HepG2 (cell line): ENCODE measurements around the gene GNG3. TPM values are rescaled to one million over a fixed set of nuclear protein-coding genes. Genes with fewer than 3 reads are reported as not detected.

Experiments used
- ATAC-seq: fragments of 200-7000 bp; cut with Tn5 transposase; 3 replicates; pipeline ENCODE4 v1.9.1; 2020; ENCODE audit warnings: mild to moderate bottlenecking, moderate library complexity
- BruUV-seq: library from RNA; stranded (reverse); fragments of 400-500 nt; replicated peaks from 2 replicates; lab custom pipeline; 2021; lab: Mats Ljungman, UMichigan
- CTCF ChIA-PET: fragments of 300-600 bp; formaldehyde crosslinking; extraction: SDS; loops from one replicate; lab custom pipeline; 2021; ENCODE audit warnings: low total read pairs, inconsistent platforms, low intra/inter-chr PET ratio; lab: Yijun Ruan, JAX
- POLR2A ChIA-PET: fragments of 350-600 bp; sonication (Branson Sonifier 250); formaldehyde crosslinking; loops from one replicate; lab custom pipeline; 2020; ENCODE audit warnings: antibody characterized with exemption, inconsistent platforms; lab: Yijun Ruan, JAX
- DNase-seq: peaks from one replicate; pipeline ENCODE4 v3.0.0-alpha.2; 2015; ENCODE audit warnings: low spot score
- FAIRE-seq: peaks from 3 replicates; lab custom pipeline; 2011; peaks lifted over from hg19 to GRCh38; lab: Jason Lieb, UNC
- H2AFZ ChIP-seq: one replicate; pipeline ENCODE4 v1.6.1; 2011; ENCODE audit warnings: low read length, inconsistent platforms
- H3K27ac ChIP-seq: fragments of 300-600 bp; 3 replicates; pipeline ENCODE4 v1.8.0; 2011; ENCODE audit warnings: mixed run types, mild to moderate bottlenecking, mixed read lengths, low read length, inconsistent platforms; ENCODE audit not compliant: insufficient read depth; ENCODE audit errors: extremely low read length
- H3K27me3 ChIP-seq, 2 experiments: fragments of 200-600 bp in 1 of 2; 2 replicates in 1 of 2; 3 replicates in 1 of 2; pipeline versions ENCODE4 v1.6.0 to v1.8.0; 2011; ENCODE audit warnings: low read length in 2 of 2, mild to moderate bottlenecking in 2 of 2, moderate library complexity in 2 of 2, inconsistent platforms in 1 of 2; ENCODE audit not compliant: insufficient read depth in 2 of 2, control insufficient read depth in 1 of 2
- H3K36me3 ChIP-seq, 2 experiments: fragments of 200-600 bp in 1 of 2; replicated peaks in 1 of 2; 2 replicates in 1 of 2; 3 replicates in 1 of 2; pipeline versions ENCODE4 v1.5.1 to v1.8.0; 2011; ENCODE audit warnings: low read length in 2 of 2, inconsistent platforms in 1 of 2; ENCODE audit not compliant: insufficient read depth in 2 of 2, control insufficient read depth in 1 of 2
- H3K4me1 ChIP-seq: 2 replicates; pipeline ENCODE4 v1.5.1; 2012; ENCODE audit warnings: low read length, inconsistent platforms; ENCODE audit not compliant: insufficient read depth
- H3K4me2 ChIP-seq: 2 replicates; pipeline ENCODE4 v1.6.0; 2011; ENCODE audit warnings: low read depth, low read length, inconsistent platforms
- H3K4me3 ChIP-seq, 3 experiments: fragments of 200-600 bp in 1 of 3; sonication (generic), shearing (Covaris generic) in 1 of 3; replicated peaks in 1 of 3; 2 replicates each; pipeline ENCODE4 v1.5.1; 2011 to 2016; ENCODE audit warnings: low read length in 3 of 3, inconsistent platforms in 2 of 3, low read depth in 2 of 3, mild to moderate bottlenecking in 2 of 3, control low read depth in 1 of 3, mixed read lengths in 1 of 3; ENCODE audit not compliant: insufficient read depth in 1 of 3
- H3K79me2 ChIP-seq: one replicate; pipeline ENCODE4 v1.6.1; 2011; ENCODE audit warnings: low read length, inconsistent platforms; ENCODE audit not compliant: insufficient read depth
- H3K9ac ChIP-seq: 2 replicates; pipeline ENCODE4 v1.6.0; 2011; ENCODE audit warnings: mild to moderate bottlenecking, low read depth, low read length, inconsistent platforms; ENCODE audit not compliant: insufficient read depth
- H3K9me3 ChIP-seq: 2 replicates; pipeline ENCODE4 v1.5.1; 2012; ENCODE audit warnings: mild to moderate bottlenecking, low read length
- H4K20me1 ChIP-seq: 2 replicates; pipeline ENCODE4 v1.6.0; 2011; ENCODE audit warnings: inconsistent platforms, mild to moderate bottlenecking, low read length, moderate library complexity; ENCODE audit not compliant: insufficient read depth
- CENPX ChIP-seq: sonication (generic); formaldehyde crosslinking; IDR thresholded peaks from 2 replicates; pipeline ENCODE4 v1.9.0; 2021; ENCODE audit warnings: mild to moderate bottlenecking, missing genetic modification reagents, moderate library complexity
- CREBL2 ChIP-seq: sonication (generic); formaldehyde crosslinking; IDR thresholded peaks from 2 replicates; pipeline ENCODE4 v1.8.1; 2023; ENCODE audit warnings: missing genetic modification reagents, mild to moderate bottlenecking, borderline replicate concordance
- FOXA1 ChIP-seq, 2 experiments: fragments of 450-650 bp in 1 of 2; sonication (generic) in 1 of 2; formaldehyde crosslinking in 1 of 2; IDR thresholded peaks; 2 replicates each; pipeline versions ENCODE4 v1.4.0 to v1.6.1; 2016 to 2020; ENCODE audit warnings: missing genetic modification reagents in 1 of 2
- FOXM1 ChIP-seq: sonication (generic); formaldehyde crosslinking; IDR thresholded peaks from 2 replicates; pipeline ENCODE4 v1.5.0; 2020; ENCODE audit warnings: missing genetic modification reagents
- HOXA3 ChIP-seq: sonication (generic); formaldehyde crosslinking; IDR thresholded peaks from 2 replicates; pipeline ENCODE4 v1.5.0; 2020; ENCODE audit warnings: missing genetic modification reagents
- KMT2A ChIP-seq: sonication (generic); formaldehyde crosslinking; IDR thresholded peaks from 2 replicates; pipeline ENCODE4 v1.4.0; 2020; ENCODE audit warnings: missing genetic modification reagents
- MAFK ChIP-seq, 2 experiments: IDR thresholded peaks in 1 of 2; conservative IDR thresholded peaks in 1 of 2; 2 replicates each; pipeline ENCODE4 v1.6.1; 2011; ENCODE audit warnings: improper control_type of control experiment in 2 of 2, low read length in 2 of 2
- PTBP1 ChIP-seq: fragments of 200-400 bp; formaldehyde crosslinking; IDR thresholded peaks from 2 replicates; pipeline ENCODE4 v1.6.1; 2018; ENCODE audit warnings: low read length, low read depth; ENCODE audit not compliant: poor library complexity, severe bottlenecking
- SP140L ChIP-seq: sonication (generic); formaldehyde crosslinking; IDR thresholded peaks from 2 replicates; pipeline ENCODE4 v1.4.0; 2020; ENCODE audit warnings: missing genetic modification reagents, borderline replicate concordance
- TARDBP ChIP-seq: sonication (generic); formaldehyde crosslinking; IDR thresholded peaks from 2 replicates; pipeline ENCODE4 v1.8.0; 2022; ENCODE audit warnings: mild to moderate bottlenecking, missing genetic modification reagents
- TRAFD1 ChIP-seq: sonication (generic); formaldehyde crosslinking; IDR thresholded peaks from 2 replicates; pipeline ENCODE4 v1.5.1; 2020; ENCODE audit warnings: missing genetic modification reagents, mild to moderate bottlenecking, borderline replicate concordance
- TSC22D2 ChIP-seq: sonication (generic); formaldehyde crosslinking; IDR thresholded peaks from 2 replicates; pipeline ENCODE4 v1.5.1; 2020; ENCODE audit warnings: missing genetic modification reagents, mild to moderate bottlenecking, borderline replicate concordance
- ZBTB10 ChIP-seq: sonication (generic); formaldehyde crosslinking; IDR thresholded peaks from 2 replicates; pipeline ENCODE4 v1.4.0; 2020; ENCODE audit warnings: missing genetic modification reagents, borderline replicate concordance
- ZNF234 ChIP-seq: sonication (generic); formaldehyde crosslinking; conservative IDR thresholded peaks from 2 replicates; pipeline ENCODE4 v1.5.1; 2020; ENCODE audit warnings: mild to moderate bottlenecking, missing genetic modification reagents
- ZNF414 ChIP-seq: sonication (generic); formaldehyde crosslinking; IDR thresholded peaks from 2 replicates; pipeline ENCODE4 v1.5.0; 2020; ENCODE audit warnings: missing genetic modification reagents
- ZNF557 ChIP-seq: sonication (generic); formaldehyde crosslinking; IDR thresholded peaks from 2 replicates; pipeline ENCODE4 v1.4.0; 2020; ENCODE audit warnings: missing genetic modification reagents
- ZNF749 ChIP-seq: sonication (generic); formaldehyde crosslinking; IDR thresholded peaks from 2 replicates; pipeline ENCODE4 v1.8.0; 2022; ENCODE audit warnings: mild to moderate bottlenecking, missing genetic modification reagents, moderate library complexity, borderline replicate concordance
- ZNF83 ChIP-seq: sonication (generic); formaldehyde crosslinking; IDR thresholded peaks from 2 replicates; pipeline ENCODE4 v1.4.0; 2020; ENCODE audit warnings: missing genetic modification reagents, mild to moderate bottlenecking, borderline replicate concordance
- WGBS: methylation state at CpG from one replicate; pipeline ENCODE4 v1.1.6; 2017; ENCODE audit warnings: low lambda C conversion rate; 5-methylcytosine and 5-hydroxymethylcytosine counted together
- in situ Hi-C: cut with HindIII; loops from 2 replicates; pipeline ENCODE4 v1.10.0; 2017; ENCODE audit warnings: low pct_unique_long_range_greater_than_20kb; ENCODE audit not compliant: extremely low pct_ligation_motif_present
- intact Hi-C: fragments of 100-400 bp; cut with micrococcal nuclease; formaldehyde crosslinking; loops from one replicate; pipeline ENCODE4 v1.10.0; 2022; ENCODE audit not compliant: unreplicated experiment
- polyA plus RNA-seq, 8 experiments: library from polyadenylated mRNA; depleted of rRNA in 3 of 8; stranded (reverse) in 7 of 8; unstranded in 1 of 8; fragments of >200 nt; fragmentation: Illumina TruSeq in 4 of 8; extraction: Trizol in 4 of 8; gene quantifications; 2 replicates each; pipeline versions ENCODE4 v1.2.1 to v1.2.3, GENCODE V29; 2011 to 2016; ENCODE audit warnings: low read depth in 4 of 8, missing spikeins in 1 of 8, mixed read lengths in 1 of 8; ENCODE audit not compliant: insufficient read depth in 1 of 8
- total RNA-seq, 5 experiments: library from RNA; depleted of rRNA; stranded (reverse); fragments of >200 nt; fragmentation: Illumina TruSeq; extraction: Trizol; gene quantifications; 2 replicates each; pipeline ENCODE4 v1.2.3, GENCODE V29; 2016; ENCODE audit warnings: low read depth in 1 of 5

Gene GNG3
- total and polyA plus RNA-seq, 2 of the 13 experiments (the other 11 are each of a cell fraction or from before 2014, with no cell fraction given), result not detected

- no peak for TF ChIP-seq SP140L (CRISPR knock-in tag)
- no peak for TF ChIP-seq CREBL2 (CRISPR knock-in tag)
- TF ChIP-seq ZNF557 (CRISPR knock-in tag), result no peak
- TF ChIP-seq ZNF234 (CRISPR knock-in tag), result no peak
- no peak for TF ChIP-seq FOXM1 (CRISPR knock-in tag)
- no peak for TF ChIP-seq TRAFD1
- no peak for TF ChIP-seq HOXA3 (CRISPR knock-in tag)
- no peak for TF ChIP-seq FOXA1 (IDR thresholded peaks at IDR 0.05)
- no peak for TF ChIP-seq FOXA1 (CRISPR knock-in tag; IDR thresholded peaks at IDR 0.05)
- no peak for TF ChIP-seq ZNF83 (CRISPR knock-in tag)
These were observed 12.0 kb downstream of the GNG3 start (continued) for GRCh38 chr11:62719302-62719978.

GRCh38 chr11:62721994-62722393 lies 14.5 kb downstream of the GNG3 start:
- FAIRE-seq (peak; percentile 51), DNase-seq (peak; percentile 80), ATAC-seq (peak; percentile 84)
- ChIA-PET POLR2A (no interaction called here), CTCF (no interaction called here)
- no peak overlapping the region for H3K9ac ChIP-seq
- peaks cover 15 to 73% of the 10 kb centered on the region in 2 experiments for H3K36me3 ChIP-seq
- no peak overlapping the region for H2AFZ ChIP-seq
- intact Hi-C loops, result no loop called here
- H3K27me3 ChIP-seq, result no peaks in the 10 kb centered on the region; a peak in 1 of 5 replicates
- no peaks in the 10 kb centered on the region for H3K9me3 ChIP-seq
- no peak overlapping the region for H3K4me2 ChIP-seq
- H3K4me3 ChIP-seq, result no peak overlapping the region
- H4K20me1 ChIP-seq, result peaks cover 30% of the 10 kb centered on the region
- in situ Hi-C loops, result no loop called here
- peaks cover 64% of the 10 kb centered on the region for H3K79me2 ChIP-seq
- WGBS, result 71% methylated on average over 7 of the region's 7 CpGs
- TSS peak; percentile 37 for BruUV-seq
- peaks cover 37% of the 10 kb centered on the region for H3K4me1 ChIP-seq
- peak overlapping the region; percentile 39 for H3K27ac ChIP-seq
- no peak for TF ChIP-seq FOXA1 (IDR thresholded peaks at IDR 0.05)
- peak; percentile 45; the same call in 1 of the 2 replicates for TF ChIP-seq FOXA1 (CRISPR knock-in tag; IDR thresholded peaks at IDR 0.05)
- no peak for TF ChIP-seq ZBTB10 (CRISPR knock-in tag)
- no peak for TF ChIP-seq ZNF414
- no peak for TF ChIP-seq CENPX (CRISPR knock-in tag)
- TF ChIP-seq ZNF749, result no peak
- TF ChIP-seq TSC22D2, result no peak
- TF ChIP-seq KMT2A, result 0 out of 2 replicates have a peak, but pooled peaks have one; percentile 29
- no peak for TF ChIP-seq TARDBP (CRISPR knock-in tag)
- TF ChIP-seq MAFK (conservative IDR thresholded peaks at IDR 0.05 in 1 of 2, IDR thresholded peaks at IDR 0.05 in 1 of 2; ENCODE audit: low read length in 2 of 2), result no peak
- no peak for TF ChIP-seq PTBP1
